NOMO-1 (cell line): ENCODE measurements around the gene KIF3A.

Experiments used
- DNase-seq, 2 experiments: peaks; one replicate each; lab custom pipeline; 2025; ENCODE audit not compliant: unreplicated experiment in 2 of 2; lab: John Stamatoyannopoulos, UW

KIF3A gene

DNA sequence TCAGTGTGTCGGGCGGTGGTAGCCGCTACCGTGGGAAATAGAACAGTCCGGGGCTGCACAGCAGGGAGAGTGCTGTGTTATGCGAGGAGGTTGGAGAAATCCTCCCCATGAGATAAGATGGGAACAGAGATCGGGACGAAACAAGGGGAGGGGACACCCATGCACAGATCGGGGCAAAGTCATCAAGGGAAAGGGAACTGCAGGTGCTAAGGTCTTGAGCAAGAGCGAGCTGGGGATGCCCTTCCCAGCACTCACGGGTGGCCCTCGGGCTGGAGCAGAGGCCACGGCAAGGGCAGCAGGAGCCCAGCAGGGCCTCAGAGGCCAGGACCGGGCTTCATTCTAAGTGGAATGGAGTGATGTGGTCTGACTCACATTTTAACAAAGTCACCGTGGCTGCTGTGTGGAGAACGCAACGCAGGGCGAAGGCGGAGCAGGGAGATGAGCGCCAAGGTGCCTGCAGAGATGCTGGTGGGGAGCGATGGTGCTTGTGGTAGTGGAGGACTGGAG is 71.7 kb downstream of the KIF3A start:
- DNase-seq, result no peak

DNA sequence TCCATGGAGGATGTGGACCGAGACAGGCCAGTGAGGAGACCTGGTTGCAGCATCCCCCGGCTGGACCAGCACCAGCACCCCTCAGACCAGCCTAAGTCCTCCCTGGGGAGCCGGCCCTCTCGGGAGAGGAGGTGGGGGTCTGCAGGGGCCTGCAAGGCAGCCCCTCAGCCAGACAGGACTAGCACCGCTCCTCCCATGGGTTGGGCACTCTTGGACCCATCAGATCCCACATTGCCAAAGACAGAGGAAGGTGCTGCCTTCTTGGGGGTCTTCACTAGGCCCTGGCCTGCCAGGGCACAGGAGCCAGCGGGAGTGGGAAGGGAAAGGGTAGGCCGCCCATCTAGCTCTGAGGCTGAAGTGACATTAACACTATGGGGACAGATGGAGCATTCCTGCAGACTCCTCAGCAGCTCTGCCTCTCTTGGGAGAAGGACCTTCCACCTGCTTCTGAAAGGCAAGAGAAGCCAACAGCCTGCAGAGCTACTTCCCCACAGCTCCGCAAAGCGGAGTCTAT is 72.6 kb downstream of the KIF3A start:
- no peak for DNase-seq

DNA sequence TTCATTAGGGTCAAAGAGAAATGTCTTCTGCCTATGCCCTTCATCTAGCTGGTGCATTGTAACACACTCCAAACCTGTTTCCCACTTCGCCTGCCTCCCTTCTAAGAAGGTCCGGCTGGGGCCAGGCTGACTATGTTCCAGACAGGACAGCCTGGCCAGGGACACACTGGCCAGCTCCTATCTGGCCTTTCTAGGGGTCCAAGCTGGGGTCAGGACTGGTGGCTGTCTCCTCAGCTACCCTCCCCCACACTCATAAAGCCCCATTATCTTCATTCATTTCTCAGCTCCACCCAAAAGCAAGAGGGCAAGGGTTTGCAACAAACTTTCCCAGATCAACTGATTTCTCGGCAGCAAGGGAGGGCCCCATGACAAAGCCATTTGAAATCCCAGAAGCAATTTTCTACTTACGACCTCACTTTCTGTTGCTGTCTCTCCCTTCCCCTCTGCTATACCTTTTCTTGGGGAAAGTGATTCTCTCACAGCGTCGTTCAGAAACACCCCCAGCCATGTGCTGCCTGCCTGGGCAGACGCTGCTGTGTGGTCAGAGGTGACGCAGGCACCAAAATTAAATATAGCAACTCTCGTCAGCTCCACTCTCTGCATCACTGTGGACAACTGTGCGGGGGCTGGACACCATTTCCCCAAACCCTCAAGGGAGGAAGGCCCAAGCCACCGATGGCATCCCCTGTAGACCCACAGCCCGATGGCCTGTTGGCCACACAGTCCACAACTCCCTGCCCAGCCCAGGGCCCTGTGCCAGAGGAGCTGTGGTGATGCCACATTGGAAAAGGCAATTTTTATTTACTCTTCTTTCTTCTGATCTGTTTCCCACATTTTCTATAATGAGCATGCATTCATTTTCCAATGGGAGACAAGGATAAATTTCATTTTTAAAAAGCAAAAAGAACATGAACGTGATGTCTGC is 73.3 kb downstream of the KIF3A start:
- DNase-seq, result no peak

DNA sequence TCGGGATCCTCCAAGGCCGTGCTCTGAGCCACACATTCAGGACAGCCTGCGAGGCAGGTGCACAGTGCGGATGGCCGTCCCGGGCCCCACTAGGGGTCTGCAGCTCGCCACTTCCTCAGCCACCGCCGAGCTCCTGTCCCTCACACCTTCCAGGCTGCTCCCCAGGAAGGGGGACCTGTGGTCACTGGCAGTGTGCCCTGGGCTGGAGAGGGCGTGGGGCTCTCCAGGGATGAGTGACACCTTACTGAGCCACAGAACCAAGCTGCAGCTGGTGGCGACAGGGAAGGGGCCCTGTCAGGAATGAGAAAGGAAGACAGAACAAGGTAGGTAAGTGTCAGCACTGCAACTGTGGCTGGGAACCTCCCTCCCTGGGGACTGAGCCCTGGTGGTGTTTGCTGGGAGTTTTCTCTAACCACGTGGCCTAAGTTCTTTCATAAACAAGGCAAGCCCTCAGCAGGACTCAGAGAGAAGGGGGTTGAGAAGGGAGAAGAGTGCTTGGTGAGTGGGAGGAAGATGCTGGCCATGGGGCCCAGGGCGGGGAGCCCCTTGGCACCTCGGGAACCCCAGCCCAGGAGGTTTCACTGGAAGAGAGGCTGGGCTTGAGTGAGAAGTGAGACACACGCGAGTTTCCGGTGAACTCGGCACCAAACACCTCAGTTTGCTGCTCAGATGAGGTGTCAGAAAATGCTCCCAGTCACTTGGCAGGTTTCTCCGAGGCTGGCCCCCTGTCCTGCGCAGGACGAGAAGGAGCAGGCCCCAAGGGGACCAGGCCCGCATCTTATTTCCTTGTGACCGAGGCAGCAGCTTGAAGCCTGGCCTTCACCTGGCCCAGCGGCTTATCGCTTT is 74.2 kb downstream of the KIF3A start:
- DNase-seq, result no peak

DNA sequence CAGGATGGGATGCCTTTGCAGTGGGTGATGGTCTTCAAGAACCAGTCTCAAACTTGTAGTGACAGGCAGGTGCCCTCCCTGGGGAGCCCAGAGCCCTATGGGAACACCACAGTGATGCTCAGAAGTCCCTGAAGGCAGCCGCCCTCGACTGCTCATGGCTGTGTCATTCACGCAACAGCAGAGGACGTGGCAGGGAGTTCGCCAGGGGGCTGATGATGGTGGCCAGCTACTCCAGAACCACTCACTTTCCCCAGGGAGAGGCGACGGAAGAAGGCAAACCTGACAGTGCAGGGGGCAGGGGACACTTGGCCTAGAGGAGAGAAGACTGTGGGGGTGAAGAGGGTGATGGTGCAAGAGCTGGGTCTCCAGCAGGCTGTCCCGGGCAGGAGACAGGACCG is 75.3 kb downstream of the KIF3A start:
- DNase-seq, result no peak

DNA sequence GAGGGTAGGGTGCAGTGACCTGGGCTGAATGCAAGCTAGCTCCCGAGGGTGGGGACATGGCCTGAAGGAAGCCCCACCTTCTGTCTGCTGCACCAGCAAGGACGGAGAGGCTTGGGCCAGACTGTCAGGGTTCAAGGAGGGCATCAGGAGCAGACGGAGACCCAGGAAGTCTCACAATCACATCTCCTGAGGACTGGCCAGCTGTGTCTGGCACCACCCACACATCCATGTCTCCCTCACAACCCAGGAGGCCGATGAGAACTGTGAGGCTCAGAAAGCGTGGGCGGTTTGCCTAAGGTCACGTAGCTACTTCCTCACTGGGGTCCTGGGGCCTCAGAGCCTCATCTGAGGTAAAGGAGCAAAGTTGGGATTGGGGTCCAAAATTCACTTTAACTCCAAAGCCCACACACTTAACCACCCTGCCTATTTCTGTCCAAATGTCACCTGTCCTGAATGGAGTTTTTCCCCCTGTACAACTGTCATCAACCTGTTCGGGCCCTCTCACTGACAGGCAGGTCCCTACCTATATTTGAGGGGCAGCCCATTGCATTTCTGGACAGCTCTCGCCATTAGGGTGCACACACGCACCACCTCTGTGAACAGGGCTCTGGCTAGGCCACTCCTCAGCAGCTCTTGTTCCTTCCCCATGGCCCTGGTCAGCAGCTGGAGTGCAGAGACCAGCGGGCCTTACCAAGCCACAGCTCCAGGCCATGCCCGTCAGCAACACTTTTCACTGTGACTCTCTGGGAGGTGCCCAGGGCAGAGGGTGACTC is 75.9 kb downstream of the KIF3A start:
- DNase-seq, result no peak

DNA sequence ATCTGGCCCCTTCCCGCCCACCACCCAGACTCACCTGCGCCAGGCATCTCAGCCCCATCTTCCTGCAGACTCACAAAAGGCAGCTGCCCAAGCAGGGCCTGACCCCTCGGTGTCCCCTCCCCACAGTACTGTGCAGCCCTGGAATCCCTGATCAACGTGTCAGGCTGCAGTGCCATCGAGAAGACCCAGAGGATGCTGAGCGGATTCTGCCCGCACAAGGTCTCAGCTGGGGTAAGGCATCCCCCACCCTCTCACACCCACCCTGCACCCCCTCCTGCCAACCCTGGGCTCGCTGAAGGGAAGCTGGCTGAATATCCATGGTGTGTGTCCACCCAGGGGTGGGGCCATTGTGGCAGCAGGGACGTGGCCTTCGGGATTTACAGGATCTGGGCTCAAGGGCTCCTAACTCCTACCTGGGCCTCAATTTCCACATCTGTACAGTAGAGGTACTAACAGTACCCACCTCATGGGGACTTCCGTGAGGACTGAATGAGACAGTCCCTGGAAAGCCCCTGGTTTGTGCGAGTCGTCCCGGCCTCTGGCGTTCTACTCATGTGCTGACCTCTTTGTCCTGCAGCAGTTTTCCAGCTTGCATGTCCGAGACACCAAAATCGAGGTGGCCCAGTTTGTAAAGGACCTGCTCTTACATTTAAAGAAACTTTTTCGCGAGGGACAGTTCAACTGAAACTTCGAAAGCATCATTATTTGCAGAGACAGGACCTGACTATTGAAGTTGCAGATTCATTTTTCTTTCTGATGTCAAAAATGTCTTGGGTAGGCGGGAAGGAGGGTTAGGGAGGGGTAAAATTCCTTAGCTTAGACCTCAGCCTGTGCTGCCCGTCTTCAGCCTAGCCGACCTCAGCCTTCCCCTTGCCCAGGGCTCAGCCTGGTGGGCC is 77.5 kb downstream of the KIF3A start:
- no peak for DNase-seq

DNA sequence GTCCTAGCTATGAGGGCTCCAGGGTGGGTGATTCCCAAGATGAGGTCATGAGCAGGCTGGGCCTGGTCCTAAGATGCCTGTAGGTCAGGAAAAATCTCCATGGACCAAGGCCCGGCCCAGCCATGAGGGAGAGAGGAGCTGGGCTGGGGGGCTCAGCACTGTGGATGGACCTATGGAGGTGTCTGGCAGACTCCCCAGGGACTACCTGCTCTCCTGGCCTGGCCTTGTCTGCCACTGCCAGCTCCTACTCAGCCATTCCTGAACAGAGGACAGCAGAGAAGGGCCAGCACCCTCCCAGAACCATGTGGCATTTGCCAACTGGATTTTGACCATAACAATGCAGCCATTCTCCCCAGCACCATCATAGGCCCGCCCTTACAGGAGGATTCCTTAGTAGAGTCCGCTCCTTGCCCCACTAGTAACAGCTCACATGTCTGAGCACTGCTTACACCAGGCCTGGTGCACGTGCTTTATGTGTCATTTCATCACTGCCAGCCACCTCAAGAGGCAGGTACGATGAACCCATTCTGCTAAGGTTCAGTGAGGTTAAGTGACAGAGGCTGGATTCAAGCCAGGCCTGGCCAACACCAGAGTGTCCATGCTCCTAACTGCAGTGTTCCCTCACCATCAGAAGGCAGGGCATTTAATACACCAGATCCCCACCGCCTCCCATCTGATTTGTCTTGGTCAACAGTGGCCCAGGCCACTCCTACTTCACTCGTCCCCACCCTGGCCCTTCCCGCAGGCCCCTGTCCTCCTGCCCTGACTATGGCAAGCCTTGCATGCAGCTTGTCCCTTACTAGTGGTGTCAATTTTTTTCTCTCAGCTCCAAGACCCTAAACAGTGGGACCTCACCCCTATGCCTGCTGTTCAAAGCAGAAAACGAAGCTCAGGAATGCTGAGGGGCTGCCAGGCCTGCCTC is 78.7 kb downstream of the KIF3A start:
- no peak for DNase-seq

DNA sequence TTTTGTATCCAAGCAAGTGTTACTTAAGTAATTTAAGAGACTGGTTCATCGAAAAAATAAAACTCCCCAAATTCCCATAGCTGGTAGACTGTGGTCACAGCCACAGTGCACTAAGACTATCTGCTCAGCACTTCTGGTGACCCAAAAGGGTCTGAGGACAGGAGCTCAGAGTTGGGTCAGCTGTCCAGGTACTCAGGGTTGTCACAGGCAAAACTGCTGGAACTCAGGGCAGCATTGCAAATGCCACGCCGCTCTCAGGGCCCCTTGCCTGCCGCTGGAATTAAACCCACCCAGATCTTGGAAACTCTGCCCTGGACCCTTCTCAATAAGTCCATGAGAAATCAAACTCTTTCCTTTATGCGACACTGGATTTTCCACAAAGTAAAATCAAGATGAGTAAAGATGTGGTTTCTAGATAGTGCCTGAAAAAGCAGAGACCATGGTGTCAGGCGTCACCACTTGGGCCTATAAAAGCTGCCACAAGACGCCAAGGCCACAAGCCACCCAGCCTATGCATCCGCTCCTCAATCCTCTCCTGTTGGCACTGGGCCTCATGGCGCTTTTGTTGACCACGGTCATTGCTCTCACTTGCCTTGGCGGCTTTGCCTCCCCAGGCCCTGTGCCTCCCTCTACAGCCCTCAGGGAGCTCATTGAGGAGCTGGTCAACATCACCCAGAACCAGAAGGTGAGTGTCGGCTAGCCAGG is 79.5 kb downstream of the KIF3A start, which contains the start of gene IL13:
IL13 (plus strand) TSS at position 498 of the 705 bp plus-strand sequence; CDS start at position 512, 14 bp downstream.
- no peak for DNase-seq

DNA sequence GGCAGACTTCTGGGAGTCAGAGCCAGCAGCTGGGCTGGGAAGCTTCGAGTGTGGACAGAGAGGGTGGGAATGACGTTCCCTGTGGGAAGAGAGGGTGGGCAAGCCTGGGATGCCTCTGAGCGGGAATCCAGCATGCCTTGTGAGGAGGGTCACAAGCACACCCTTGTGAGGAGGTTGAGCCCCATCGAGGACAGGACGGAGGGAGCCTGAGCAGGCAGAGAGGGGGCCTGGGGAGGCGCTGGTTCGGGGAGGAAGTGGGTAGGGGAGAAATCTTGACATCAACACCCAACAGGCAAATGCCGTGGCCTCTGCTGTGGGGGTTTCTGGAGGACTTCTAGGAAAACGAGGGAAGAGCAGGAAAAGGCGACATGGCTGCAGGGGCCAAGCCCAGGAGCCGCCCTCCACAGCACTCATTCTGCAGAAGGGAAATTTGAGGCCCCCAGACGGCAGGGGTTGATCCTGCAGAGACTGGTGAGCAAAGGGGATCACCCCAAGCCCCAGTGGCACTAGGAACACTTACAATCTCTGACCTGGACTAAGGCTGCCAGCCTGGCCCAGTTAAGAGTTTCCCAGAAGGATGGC is 80.5 kb downstream of the KIF3A start:
- no peak for DNase-seq

DNA sequence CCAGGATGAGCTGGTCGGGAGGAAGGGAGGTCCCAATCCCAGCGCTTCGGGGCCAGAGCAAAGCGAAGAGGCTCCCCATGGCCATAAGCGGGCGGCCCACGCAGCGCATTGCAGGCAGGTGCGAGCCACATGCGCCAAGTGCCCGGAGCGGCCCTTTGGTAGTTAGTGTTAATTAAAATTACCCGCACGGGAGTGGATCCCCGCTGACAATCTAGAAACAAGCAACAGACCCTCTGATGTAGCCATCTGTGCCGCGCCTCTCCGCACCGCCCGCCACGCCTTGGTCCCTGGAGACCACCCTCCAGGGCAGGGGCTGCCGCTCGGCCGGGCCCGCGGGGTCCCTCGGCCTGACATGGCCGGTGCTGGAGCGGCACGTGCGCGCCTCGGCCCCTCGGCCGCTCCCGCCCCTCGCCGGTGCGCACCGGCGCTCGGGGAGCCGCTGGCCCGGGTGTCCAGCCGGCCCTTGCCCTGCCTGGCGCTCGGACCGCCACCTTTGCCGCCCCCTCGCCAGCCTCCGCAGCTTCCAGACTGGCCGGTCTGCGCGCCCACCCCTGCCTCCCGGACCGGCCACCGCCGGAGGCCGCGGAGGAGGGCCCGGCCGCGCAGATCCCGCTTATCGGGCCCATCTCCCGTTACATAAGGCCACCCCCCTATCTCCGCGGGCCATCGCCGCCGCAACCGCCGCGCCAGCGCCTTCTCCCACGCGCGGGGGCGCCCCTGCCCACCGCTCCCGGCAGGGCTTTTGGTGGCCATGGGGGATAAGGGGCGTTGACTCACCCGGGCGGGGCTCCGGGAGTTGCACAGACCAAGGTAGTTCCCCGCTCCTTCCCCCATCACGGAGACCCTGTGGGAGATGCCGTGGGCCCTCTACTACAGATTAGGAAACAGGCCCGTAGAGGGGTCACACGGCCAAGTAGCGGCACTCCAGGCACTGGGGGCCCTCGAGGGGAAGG is 81.2 kb downstream of the KIF3A start:
- no peak for DNase-seq

DNA sequence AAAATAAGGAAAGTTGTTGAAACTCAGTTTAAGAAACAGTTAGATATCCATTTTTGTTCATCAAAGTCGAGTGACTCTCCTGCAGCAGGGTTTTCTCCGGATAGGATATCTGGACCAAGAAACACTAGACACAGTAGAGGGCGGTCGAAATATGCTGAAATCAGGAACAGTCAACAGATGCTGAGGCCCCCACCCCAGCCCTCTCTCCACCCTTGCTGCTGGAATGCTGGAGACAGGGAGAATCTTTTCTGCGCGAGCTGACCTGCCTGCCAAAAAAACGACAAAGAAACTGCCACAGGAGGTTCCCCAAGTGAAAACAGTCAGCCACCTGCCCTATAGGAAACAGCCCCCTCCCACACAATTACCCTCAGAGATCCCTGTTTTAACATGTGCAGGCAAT is 83.6 kb downstream of the KIF3A start:
- no peak for DNase-seq

DNA sequence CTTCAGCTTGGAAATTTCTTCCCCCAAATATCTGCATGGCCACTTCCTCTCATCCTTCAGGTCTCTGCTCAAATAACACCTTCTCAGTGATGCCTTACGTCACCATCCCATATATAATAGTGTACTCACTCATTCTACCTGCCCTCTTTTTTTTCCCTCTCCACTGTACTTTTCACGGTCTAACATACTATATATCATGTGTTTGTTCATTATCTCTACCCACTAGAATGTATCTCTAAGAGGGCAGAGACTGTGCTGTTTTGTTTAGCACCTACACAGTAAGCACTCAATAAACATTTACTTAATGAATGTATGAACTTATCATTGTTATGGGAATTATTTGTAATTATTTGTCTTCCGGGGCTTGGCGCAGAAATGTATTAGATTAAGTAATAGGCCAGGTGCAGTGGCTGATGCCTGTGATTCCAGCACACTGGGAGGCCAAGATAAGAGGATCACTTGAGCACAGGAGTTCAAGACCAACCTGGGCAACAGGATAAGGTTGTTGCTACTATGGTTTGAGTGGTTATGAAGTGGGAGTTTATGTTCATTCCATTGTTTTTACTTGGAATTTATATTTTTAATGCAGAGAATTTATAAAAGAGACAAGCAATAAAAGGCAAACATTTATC is 85.4 kb downstream of the KIF3A start:
- DNase-seq, result no peak

DNA sequence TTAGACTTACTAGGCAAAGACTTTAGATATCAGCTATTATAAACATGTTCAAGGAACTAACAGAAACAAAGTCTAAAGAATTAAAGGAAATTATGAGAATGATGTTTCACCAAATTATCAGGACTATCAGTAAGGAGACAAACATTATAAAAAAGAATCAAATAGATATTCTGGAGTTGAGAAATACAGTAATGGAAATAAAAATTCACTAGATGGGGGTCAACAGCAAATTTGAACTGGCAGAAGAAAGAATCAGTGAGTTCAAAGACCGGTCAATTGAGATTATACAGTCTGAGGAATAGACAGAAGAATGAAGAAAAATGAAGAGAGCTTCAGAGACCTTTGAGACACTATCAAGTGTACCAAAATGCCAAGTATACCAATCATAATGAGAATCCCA is 89.0 kb downstream of the KIF3A start:
- DNase-seq, result no peak

DNA sequence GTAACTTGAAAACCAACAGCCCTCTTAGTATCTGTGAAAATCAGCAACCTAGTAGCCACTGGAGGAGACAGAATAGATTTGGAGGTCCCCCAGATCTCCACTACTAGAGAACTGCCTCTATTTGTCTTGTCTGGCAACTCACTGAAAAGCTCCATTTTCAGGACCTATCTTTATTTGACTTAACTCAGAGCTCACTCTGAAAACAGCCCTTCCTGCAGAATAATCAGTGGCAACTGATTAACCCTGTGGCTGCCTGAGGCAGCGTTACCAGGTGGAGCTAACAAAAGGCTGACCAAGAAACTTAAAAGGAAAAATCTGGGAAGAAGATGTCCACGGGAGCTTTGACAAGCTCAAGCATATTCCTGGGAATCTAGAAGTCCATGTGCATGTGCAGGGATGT is 89.9 kb downstream of the KIF3A start:
- no peak for DNase-seq
